ENCODE measurements around the gene HHEX.

Gene HHEX

DNA sequence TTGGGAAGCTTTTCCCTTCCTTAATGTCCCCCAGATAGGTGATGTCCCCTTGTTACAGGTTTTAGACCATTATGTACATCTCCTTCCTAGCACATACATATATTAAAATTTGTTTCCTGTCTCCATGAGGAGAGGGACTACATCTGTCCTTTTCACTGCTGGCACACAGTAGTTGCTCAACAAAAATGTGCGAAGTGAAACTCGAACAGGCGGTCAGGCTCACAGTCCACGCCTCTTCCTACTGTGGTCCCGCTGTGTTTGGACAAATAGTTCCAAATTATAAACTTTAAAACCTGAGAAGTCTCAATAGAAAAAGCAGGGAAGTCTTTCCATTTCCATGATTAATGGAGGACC, 1.2 kb upstream of the HHEX start:
- DNase-seq (ENCODE audit: low read depth): no peak

GRCh38 chr10:92688927-92689662, 660 bp upstream of the HHEX start:
- TF ChIP-seq, protein P1, sequence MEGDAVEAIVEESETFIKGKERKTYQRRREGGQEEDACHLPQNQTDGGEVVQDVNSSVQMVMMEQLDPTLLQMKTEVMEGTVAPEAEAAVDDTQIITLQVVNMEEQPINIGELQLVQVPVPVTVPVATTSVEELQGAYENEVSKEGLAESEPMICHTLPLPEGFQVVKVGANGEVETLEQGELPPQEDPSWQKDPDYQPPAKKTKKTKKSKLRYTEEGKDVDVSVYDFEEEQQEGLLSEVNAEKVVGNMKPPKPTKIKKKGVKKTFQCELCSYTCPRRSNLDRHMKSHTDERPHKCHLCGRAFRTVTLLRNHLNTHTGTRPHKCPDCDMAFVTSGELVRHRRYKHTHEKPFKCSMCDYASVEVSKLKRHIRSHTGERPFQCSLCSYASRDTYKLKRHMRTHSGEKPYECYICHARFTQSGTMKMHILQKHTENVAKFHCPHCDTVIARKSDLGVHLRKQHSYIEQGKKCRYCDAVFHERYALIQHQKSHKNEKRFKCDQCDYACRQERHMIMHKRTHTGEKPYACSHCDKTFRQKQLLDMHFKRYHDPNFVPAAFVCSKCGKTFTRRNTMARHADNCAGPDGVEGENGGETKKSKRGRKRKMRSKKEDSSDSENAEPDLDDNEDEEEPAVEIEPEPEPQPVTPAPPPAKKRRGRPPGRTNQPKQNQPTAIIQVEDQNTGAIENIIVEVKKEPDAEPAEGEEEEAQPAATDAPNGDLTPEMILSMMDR (IDR thresholded peaks at IDR 0.05; ENCODE audit: insufficient read depth, low read depth, low read length, missing control alignments): no peak
- H3K4me3 ChIP-seq (ENCODE audit: low read length): peak overlapping the region; percentile 37
- DNase-seq (ENCODE audit: low read depth): peak; percentile 14

More for the DNA sequence above, 1.2 kb upstream of the HHEX start:
- TF ChIP-seq, protein P1 (IDR thresholded peaks at IDR 0.05; ENCODE audit: insufficient read depth, low read depth, low read length, missing control alignments): no peak
- H3K4me3 ChIP-seq (ENCODE audit: low read length): no peak overlapping the region

- TF ChIP-seq, protein P1 (IDR thresholded peaks at IDR 0.05; ENCODE audit: insufficient read depth, low read depth, low read length, missing control alignments): no peak
- peak overlapping the region; percentile 34 for H3K4me3 ChIP-seq (ENCODE audit: low read length)
- DNase-seq (ENCODE audit: low read depth): peak; percentile 62
These were observed 608 bp downstream of the HHEX start for GRCh38 chr10:92690211-92690914.

GRCh38 chr10:92690915-92691590, 1.3 kb downstream of the HHEX start:
- TF ChIP-seq, protein P1 (IDR thresholded peaks at IDR 0.05; ENCODE audit: insufficient read depth, low read depth, low read length, missing control alignments): no peak
- DNase-seq (ENCODE audit: low read depth): no peak
- no peak overlapping the region for H3K4me3 ChIP-seq (ENCODE audit: low read length)

GRCh38 chr10:92691591-92692079, 1.9 kb downstream of the HHEX start:
- no peak for DNase-seq (ENCODE audit: low read depth)
- no peak overlapping the region for H3K4me3 ChIP-seq (ENCODE audit: low read length)
- TF ChIP-seq, protein P1 (IDR thresholded peaks at IDR 0.05; ENCODE audit: insufficient read depth, low read depth, low read length, missing control alignments): no peak

- no peak for DNase-seq (ENCODE audit: low read depth)
- no peak overlapping the region for H3K4me3 ChIP-seq (ENCODE audit: low read length)
- TF ChIP-seq, protein P1 (IDR thresholded peaks at IDR 0.05; ENCODE audit: insufficient read depth, low read depth, low read length, missing control alignments): no peak
These were observed 2.4 kb downstream of the HHEX start for GRCh38 chr10:92692080-92692671.
